Measurements from ENCODE around the gene SSU72. TPM values are rescaled to one million over a fixed set of nuclear protein-coding genes. Genes with fewer than 3 reads are reported as not detected.

SSU72 gene
- total RNA-seq, 4 donors from 2014 or later, result 95.7 to 130 (median 107) TPM

DNA sequence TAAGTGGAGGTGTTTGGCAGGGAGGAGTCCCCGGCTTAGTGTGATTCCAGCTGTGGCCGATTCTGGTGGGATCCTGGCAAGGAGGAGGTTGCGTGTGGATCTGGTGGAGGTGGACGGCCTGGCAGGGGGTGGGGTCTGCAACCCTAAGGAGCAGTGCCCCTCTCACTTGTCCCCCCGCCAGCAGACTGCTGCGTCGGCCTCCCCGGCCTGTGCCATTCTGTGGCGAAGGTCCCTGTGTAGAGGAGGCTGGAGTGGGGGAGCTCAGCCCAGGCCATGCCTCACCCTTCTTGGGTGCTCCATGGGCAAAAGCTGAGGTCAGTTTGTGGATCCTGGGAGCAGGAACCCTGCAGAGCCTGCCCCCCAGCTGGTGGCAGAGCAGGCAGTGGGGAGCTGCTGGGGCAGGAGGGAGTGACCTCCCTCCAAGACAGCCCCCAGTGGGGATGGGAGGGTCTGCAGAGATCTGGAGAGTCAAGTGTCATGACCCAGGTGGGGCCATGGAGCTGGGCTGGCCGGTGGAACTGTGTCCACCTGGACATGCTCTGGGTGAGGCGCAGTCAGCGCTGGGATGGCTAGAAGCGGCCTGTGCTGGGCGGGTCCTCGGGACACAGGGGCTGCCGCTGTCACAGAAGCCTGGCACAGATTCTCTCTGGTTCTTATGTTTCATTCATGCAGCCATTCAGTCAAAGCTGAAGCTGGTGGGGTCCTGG, 45.9 kb upstream of the SSU72 start:
- TF ChIP-seq, protein P1, sequence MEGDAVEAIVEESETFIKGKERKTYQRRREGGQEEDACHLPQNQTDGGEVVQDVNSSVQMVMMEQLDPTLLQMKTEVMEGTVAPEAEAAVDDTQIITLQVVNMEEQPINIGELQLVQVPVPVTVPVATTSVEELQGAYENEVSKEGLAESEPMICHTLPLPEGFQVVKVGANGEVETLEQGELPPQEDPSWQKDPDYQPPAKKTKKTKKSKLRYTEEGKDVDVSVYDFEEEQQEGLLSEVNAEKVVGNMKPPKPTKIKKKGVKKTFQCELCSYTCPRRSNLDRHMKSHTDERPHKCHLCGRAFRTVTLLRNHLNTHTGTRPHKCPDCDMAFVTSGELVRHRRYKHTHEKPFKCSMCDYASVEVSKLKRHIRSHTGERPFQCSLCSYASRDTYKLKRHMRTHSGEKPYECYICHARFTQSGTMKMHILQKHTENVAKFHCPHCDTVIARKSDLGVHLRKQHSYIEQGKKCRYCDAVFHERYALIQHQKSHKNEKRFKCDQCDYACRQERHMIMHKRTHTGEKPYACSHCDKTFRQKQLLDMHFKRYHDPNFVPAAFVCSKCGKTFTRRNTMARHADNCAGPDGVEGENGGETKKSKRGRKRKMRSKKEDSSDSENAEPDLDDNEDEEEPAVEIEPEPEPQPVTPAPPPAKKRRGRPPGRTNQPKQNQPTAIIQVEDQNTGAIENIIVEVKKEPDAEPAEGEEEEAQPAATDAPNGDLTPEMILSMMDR (IDR thresholded peaks at IDR 0.05), result no peak
- DNase-seq (ENCODE audit: low spot score) (no peak), ATAC-seq (ENCODE audit: low FRiP score) (no peak)

GRCh38 chr1:1619917-1620361, 45.3 kb upstream of the SSU72 start:
- TF ChIP-seq, protein P1 (IDR thresholded peaks at IDR 0.05), result no peak
- no peak for DNase-seq (ENCODE audit: low spot score)
- ATAC-seq (ENCODE audit: low FRiP score), result no peak

DNA sequence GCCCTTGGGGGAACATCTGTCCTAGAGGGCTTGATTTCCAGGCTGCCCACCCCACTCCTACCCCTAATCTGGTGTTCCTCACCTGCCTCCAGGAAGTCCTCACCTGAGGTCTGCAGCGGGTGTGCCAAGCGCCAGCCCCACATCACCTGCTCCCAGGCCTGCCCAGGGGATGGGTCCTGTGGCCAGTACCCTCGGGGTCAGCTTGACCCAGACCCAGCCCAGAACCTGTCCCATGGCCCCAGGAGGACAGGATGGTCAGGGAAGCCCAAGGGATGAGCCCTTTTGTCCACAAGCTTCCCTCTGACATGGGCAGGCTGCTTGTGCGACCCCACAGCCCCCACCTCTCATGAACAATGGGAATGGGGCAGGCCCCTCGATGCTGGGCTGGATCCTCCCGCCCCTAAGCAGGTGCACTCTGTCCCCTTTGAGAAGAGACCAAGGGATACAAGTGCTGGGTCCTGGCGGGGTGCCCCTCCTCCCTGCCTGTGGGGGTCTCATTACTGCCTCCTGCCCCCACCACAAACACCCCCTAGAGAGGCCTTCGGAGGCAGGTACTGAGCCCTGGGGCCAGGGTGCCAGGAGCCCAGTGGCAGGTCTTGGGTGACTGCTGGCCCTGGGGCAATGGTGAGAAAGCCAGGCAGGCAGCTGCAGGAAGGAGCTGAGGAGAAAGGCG, 43.9 kb upstream of the SSU72 start:
- ATAC-seq (ENCODE audit: low FRiP score) (no peak), DNase-seq (ENCODE audit: low spot score) (no peak)
- TF ChIP-seq, protein P1 (IDR thresholded peaks at IDR 0.05), result no peak

DNA sequence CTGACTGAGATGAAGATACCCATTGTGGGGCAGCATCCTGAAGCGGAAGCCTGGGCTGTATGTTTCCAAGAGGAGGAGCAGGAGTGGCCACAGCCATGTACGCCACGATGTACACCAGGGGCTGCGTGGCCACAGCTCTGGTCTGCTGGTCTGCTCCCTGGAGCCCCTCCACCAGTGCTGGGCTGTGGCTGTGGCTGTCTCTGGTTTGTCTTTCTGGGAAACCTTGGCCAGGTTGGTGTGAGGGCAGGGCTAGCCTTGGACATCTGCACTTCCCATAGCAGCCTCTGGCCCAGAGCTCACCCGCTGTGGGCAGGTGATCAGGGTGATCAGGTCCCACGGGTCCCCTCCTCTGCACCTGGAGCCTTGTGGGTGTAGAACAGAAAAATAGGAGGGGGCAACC, 43.3 kb upstream of the SSU72 start:
- no peak for ATAC-seq (ENCODE audit: low FRiP score)
- TF ChIP-seq, protein P1 (IDR thresholded peaks at IDR 0.05), result no peak
- no peak for DNase-seq (ENCODE audit: low spot score)

DNA sequence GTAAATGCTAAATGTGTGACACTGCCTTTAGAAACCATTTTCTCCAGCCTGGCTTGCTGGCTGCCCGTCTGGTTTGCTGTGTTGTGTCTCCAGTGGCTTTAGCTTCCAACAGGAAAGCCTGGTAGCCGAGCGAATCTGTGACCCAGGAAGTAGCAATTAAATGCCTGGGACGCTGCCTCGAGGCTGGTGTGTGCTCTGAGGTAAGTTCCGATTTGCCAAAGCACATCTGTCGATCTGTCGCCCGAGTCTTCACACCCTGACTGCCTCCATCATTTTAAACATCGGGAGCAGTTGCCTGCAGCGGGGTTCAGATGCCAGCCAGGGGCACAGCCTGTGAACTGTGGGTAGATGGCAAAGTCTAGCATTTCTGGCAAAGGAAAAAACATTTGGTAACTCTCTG, 42.9 kb upstream of the SSU72 start:
- TF ChIP-seq, protein P1 (IDR thresholded peaks at IDR 0.05), result no peak
- ATAC-seq (ENCODE audit: low FRiP score) (no peak), DNase-seq (ENCODE audit: low spot score) (no peak)

- no peak for ATAC-seq (ENCODE audit: low FRiP score)
- TF ChIP-seq, protein P1 (IDR thresholded peaks at IDR 0.05), result no peak
- DNase-seq (ENCODE audit: low spot score), result no peak
Measured at GRCh38 chr1:1616838-1617237, 42.2 kb upstream of the SSU72 start.

Measured in omental fat pad (tissue), 4 donors.